ENCODE results near the gene RPS19BP1. TPM values are rescaled to one million over a fixed set of nuclear protein-coding genes. Genes with fewer than 3 reads are reported as not detected.

The RPS19BP1 gene
- total RNA-seq, 1 donor from 2014 or later, result 47.9 TPM

DNA sequence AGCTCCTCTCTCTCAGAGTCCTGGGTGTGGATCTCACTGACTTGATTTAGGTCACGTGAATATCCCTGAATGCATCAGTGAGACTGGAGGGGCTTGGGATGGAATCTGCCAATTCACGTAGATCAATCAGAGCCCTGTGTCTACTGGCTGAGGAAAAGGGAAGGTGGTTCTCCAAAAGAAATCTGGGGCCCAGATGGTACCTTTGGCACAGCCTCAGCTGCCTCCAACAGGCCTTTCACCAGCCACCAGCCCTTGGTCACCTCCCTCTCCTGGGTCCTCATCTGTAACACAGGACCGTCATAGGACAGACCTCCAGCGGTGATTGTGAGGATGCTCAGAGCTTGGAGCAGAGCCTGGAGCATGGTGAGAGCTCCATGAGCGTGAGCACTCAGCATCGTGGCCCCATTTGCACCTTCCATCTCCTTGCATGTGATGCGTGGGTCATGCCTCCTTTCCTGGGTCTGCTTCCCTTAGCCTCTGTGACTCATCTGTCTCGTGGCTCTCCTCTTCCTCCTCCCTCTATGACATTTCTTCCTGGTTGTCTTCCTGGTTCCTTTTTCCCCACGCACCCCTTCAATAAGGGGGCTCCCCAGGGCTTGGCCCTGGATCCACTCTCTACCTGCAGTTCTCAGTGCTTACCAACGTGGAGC, 38.0 kb downstream of the RPS19BP1 start:
- Mint-ChIP-seq H3K4me1 (ENCODE audit: low read depth) (peaks cover 15% of the 10 kb centered on the region), H3K27ac (ENCODE audit: unreplicated experiment) (peak overlapping the region; percentile 32), H3K9me3 (ENCODE audit: low read depth) (no peaks in the 10 kb centered on the region), H3K4me3 (ENCODE audit: unreplicated experiment) (no peak overlapping the region), H3K36me3 (ENCODE audit: low read depth) (no peaks in the 10 kb centered on the region), H3K27me3 (ENCODE audit: low read depth) (no peaks in the 10 kb centered on the region)
- DNase-seq (ENCODE audit: low spot score), result no peak
- TF ChIP-seq, protein P1, sequence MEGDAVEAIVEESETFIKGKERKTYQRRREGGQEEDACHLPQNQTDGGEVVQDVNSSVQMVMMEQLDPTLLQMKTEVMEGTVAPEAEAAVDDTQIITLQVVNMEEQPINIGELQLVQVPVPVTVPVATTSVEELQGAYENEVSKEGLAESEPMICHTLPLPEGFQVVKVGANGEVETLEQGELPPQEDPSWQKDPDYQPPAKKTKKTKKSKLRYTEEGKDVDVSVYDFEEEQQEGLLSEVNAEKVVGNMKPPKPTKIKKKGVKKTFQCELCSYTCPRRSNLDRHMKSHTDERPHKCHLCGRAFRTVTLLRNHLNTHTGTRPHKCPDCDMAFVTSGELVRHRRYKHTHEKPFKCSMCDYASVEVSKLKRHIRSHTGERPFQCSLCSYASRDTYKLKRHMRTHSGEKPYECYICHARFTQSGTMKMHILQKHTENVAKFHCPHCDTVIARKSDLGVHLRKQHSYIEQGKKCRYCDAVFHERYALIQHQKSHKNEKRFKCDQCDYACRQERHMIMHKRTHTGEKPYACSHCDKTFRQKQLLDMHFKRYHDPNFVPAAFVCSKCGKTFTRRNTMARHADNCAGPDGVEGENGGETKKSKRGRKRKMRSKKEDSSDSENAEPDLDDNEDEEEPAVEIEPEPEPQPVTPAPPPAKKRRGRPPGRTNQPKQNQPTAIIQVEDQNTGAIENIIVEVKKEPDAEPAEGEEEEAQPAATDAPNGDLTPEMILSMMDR (IDR thresholded peaks at IDR 0.05), result no peak

DNA sequence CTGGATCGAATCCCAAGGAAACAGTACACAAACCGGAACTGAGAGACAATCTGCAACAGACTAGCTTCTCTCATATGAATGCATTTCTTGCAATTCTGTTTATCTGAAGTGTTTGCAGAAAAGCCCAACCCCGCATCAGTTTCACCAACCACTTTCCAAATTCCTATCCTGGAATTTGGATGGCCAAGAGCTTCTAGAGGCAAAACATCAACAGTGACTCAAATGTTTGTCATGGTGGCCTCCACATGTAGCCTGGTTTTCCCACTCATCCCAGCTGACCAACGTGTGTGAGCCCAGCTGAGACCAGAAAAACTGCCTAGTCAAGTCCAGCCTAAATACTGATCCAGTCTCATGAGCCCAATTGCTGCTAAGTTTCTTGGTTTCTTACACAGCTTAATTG, 38.8 kb downstream of the RPS19BP1 start:
- H3K9me3 Mint-ChIP-seq (ENCODE audit: low read depth), result no peaks in the 10 kb centered on the region
- no peak overlapping the region for H3K27ac Mint-ChIP-seq (ENCODE audit: unreplicated experiment)
- no peak overlapping the region for H3K4me3 Mint-ChIP-seq (ENCODE audit: unreplicated experiment)
- no peaks in the 10 kb centered on the region for H3K36me3 Mint-ChIP-seq (ENCODE audit: low read depth)
- peaks cover 15% of the 10 kb centered on the region for H3K4me1 Mint-ChIP-seq (ENCODE audit: low read depth)
- TF ChIP-seq, protein P1 (IDR thresholded peaks at IDR 0.05), result no peak
- no peaks in the 10 kb centered on the region for H3K27me3 Mint-ChIP-seq (ENCODE audit: low read depth)
- no peak for DNase-seq (ENCODE audit: low spot score)

DNA sequence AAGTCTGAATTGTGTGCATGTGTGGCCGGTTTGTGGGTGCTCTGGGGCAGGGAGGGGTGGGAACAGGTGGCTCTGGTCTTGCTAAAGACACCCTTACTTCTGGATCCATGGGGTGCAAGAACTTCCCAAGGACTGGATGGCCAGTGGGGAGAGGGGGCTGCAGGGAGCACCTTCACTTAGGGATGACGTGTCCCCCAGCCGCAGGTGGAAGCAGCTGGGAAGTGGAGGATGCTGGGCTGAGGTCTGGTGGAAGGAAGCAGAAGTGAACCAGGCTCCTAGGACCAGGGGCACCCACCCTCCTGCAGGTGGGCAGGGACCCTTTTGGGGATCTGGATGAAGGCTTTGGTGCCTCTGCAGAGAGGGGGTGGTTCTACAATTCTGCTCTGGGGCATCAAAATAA, 40.4 kb downstream of the RPS19BP1 start:
- peaks cover 15% of the 10 kb centered on the region for H3K4me1 Mint-ChIP-seq (ENCODE audit: low read depth)
- no peak for DNase-seq (ENCODE audit: low spot score)
- peaks cover 3% of the 10 kb centered on the region for H3K36me3 Mint-ChIP-seq (ENCODE audit: low read depth)
- no peak overlapping the region for H3K27ac Mint-ChIP-seq (ENCODE audit: unreplicated experiment)
- no peaks in the 10 kb centered on the region for H3K9me3 Mint-ChIP-seq (ENCODE audit: low read depth)
- no peak overlapping the region for H3K4me3 Mint-ChIP-seq (ENCODE audit: unreplicated experiment)
- TF ChIP-seq, protein P1 (IDR thresholded peaks at IDR 0.05), result no peak
- no peaks in the 10 kb centered on the region for H3K27me3 Mint-ChIP-seq (ENCODE audit: low read depth)

DNA sequence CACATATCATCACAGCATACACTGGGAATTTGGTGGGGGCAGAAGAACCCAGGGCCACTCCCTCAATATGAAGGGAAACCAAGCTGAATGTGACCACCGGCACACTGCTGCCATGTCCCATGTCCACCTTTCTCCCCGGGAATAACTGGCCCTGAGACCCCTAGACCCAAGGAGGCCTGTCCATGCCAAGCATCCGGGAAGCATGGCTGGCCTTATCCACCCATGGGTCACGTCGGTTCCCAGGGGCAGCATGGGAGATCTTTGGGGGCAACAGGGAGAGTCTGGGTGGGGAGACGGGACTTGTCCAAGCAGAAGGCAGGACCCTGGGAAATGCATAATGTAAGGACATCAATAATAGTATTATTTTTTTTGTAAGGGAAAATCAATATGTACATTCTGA, 40.9 kb downstream of the RPS19BP1 start:
- no peak for DNase-seq (ENCODE audit: low spot score)
- Mint-ChIP-seq H3K27ac (ENCODE audit: unreplicated experiment) (no peak overlapping the region), H3K36me3 (ENCODE audit: low read depth) (peaks cover 3% of the 10 kb centered on the region), H3K4me1 (ENCODE audit: low read depth) (peaks cover 15% of the 10 kb centered on the region), H3K4me3 (ENCODE audit: unreplicated experiment) (no peak overlapping the region), H3K9me3 (ENCODE audit: low read depth) (no peaks in the 10 kb centered on the region), H3K27me3 (ENCODE audit: low read depth) (no peaks in the 10 kb centered on the region)
- TF ChIP-seq, protein P1 (IDR thresholded peaks at IDR 0.05), result no peak

DNA sequence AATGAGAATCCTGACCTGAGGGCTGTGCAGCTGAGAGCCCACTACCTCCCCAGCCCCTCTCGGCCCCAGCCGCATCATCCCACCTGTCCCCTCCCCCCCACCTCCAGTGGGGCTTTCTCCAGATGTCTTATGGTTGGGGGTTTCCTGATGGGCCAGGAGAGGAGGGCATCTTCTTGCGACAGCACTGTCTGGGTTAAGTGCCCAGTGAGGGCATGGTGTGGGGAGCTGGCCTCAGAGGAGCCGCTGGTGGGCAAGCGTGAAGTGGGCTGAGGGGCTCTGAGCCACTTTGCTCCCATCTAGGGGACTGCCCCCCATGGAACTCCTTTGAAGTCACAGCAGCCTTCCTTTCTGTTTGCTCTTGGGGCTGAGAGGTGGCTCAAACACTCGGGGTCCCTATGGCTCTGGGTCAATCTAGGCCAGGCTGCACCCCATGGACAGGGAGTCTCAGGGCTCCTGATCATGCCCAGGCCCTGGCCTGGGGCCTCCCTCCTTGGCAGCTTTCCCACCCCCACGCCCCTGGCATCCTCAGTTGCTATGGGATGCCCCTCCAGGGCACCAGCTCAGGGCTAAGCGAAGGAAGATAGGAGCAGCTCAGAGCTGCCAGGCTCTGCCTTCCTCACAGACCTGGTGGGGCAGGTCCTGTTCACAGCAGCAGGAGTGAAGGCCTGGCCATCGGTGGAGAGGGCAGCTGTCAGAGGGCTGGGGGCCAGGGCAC, 41.4 kb downstream of the RPS19BP1 start:
- no peak overlapping the region for H3K27ac Mint-ChIP-seq (ENCODE audit: unreplicated experiment)
- peaks cover 3% of the 10 kb centered on the region for H3K36me3 Mint-ChIP-seq (ENCODE audit: low read depth)
- no peak for DNase-seq (ENCODE audit: low spot score)
- no peaks in the 10 kb centered on the region for H3K9me3 Mint-ChIP-seq (ENCODE audit: low read depth)
- no peaks in the 10 kb centered on the region for H3K27me3 Mint-ChIP-seq (ENCODE audit: low read depth)
- H3K4me1 Mint-ChIP-seq (ENCODE audit: low read depth), result peaks cover 11% of the 10 kb centered on the region
- H3K4me3 Mint-ChIP-seq (ENCODE audit: unreplicated experiment), result no peak overlapping the region
- TF ChIP-seq, protein P1 (IDR thresholded peaks at IDR 0.05), result no peak

All from chondrocyte (in vitro differentiated cells).